ENCODE measurements around the gene VCX2.

DNA sequence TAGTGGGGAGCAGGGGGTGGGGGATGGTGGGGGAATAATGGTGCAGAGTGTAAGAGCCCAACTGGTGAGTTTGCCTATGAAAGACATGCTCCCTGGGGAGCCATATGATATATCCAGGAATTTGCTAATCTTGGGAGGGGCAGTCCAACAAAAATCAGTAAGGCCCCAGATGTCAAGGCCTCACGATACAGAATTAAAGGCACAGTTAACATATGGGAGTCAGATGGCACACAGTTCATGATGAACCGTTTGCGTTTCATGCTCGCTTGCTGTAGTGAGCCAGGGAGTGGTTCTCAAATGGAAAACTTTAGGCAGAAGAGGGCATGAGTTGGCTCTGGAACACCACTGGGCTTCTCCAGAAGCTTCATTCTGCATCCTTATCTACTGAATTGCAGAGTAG is 33.9 kb upstream of the VCX2 start:
- TF ChIP-seq TARDBP (IDR thresholded peaks at IDR 0.05), result no peak
- no peak for TF ChIP-seq FOXM1 (IDR thresholded peaks at IDR 0.05; ENCODE audit: borderline replicate concordance)
- TF ChIP-seq, protein P1, sequence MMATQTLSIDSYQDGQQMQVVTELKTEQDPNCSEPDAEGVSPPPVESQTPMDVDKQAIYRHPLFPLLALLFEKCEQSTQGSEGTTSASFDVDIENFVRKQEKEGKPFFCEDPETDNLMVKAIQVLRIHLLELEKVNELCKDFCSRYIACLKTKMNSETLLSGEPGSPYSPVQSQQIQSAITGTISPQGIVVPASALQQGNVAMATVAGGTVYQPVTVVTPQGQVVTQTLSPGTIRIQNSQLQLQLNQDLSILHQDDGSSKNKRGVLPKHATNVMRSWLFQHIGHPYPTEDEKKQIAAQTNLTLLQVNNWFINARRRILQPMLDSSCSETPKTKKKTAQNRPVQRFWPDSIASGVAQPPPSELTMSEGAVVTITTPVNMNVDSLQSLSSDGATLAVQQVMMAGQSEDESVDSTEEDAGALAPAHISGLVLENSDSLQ (IDR thresholded peaks at IDR 0.05), result no peak
- no peak for TF ChIP-seq SUZ12 (IDR thresholded peaks at IDR 0.05)
- TF ChIP-seq ZNF384 (IDR thresholded peaks at IDR 0.05), result no peak
- no peak for TF ChIP-seq NFRKB (IDR thresholded peaks at IDR 0.05)
- TF ChIP-seq SP1 (IDR thresholded peaks at IDR 0.05), result no peak

Data from HEK293T (cell line).